GM23338 (cell line): ENCODE results near the gene PYGB. TPM values are rescaled to one million over a fixed set of nuclear protein-coding genes. Genes with fewer than 3 reads are reported as not detected.

Experiments
- ATAC-seq: fragments of 200-7000 bp; cut with Tn5 transposase; 3 replicates; pipeline ENCODE4 v1.9.1; 2020
- DNase-seq: peaks from one replicate; pipeline ENCODE4 v3.0.0-alpha.2; 2015; ENCODE audit warnings: low spot score
- H2AFZ ChIP-seq: fragments of 200-600 bp; sonication (generic); 2 replicates; pipeline ENCODE4 v1.8.0; 2016; ENCODE audit warnings: antibody characterized with exemption, mild to moderate bottlenecking, moderate library complexity
- H3F3A ChIP-seq: fragments of 200-600 bp; sonication (generic); replicated peaks from 2 replicates; pipeline ENCODE4 v1.8.0; 2017; ENCODE audit warnings: antibody characterized with exemption, mixed run types, low read depth
- H3K27ac ChIP-seq: fragments of 200-600 bp; sonication (generic); 2 replicates; pipeline ENCODE4 v1.6.1; 2016; ENCODE audit warnings: low read depth
- H3K27me3 ChIP-seq: fragments of 200-600 bp; sonication (generic); 2 replicates; pipeline ENCODE4 v1.8.0; 2016; ENCODE audit warnings: mild to moderate bottlenecking, mixed run types, moderate library complexity; ENCODE audit not compliant: insufficient read depth
- H3K36me3 ChIP-seq: fragments of 200-600 bp; sonication (generic); 2 replicates; pipeline ENCODE4 v1.8.0; 2016; ENCODE audit warnings: mild to moderate bottlenecking; ENCODE audit not compliant: insufficient read depth
- H3K4me1 ChIP-seq: fragments of 200-600 bp; sonication (generic); 2 replicates; pipeline ENCODE4 v1.8.0; 2016; ENCODE audit warnings: mild to moderate bottlenecking, moderate library complexity; ENCODE audit not compliant: insufficient read depth
- H3K4me2 ChIP-seq: fragments of 200-600 bp; sonication (generic); 2 replicates; pipeline ENCODE4 v1.7.1; 2017; ENCODE audit warnings: mixed run types
- H3K4me3 ChIP-seq: fragments of 200-600 bp; sonication (generic); 2 replicates; pipeline ENCODE4 v1.6.1; 2016; ENCODE audit warnings: mixed run types
- H3K79me2 ChIP-seq: fragments of 200-600 bp; sonication (generic); replicated peaks from 2 replicates; pipeline ENCODE4 v1.8.0; 2017; ENCODE audit warnings: mild to moderate bottlenecking; ENCODE audit not compliant: insufficient read depth
- H3K9me2 ChIP-seq: fragments of 200-600 bp; sonication (generic); 2 replicates; pipeline ENCODE4 v1.8.0; 2017; ENCODE audit not compliant: insufficient read depth
- H4K20me1 ChIP-seq: fragments of 200-600 bp; sonication (generic); replicated peaks from 2 replicates; pipeline ENCODE4 v1.8.0; 2017; ENCODE audit warnings: mild to moderate bottlenecking; ENCODE audit not compliant: insufficient read depth
- H3K27ac Mint-ChIP-seq: 2 replicates; pipeline ENCODE4 v1.8.0; 2020; ENCODE audit warnings: inconsistent platforms, mild to moderate bottlenecking, moderate library complexity, mixed read lengths
- H3K27me3 Mint-ChIP-seq: 3 replicates; pipeline ENCODE4 v1.8.0; 2022; ENCODE audit warnings: low read depth, mild to moderate bottlenecking, moderate library complexity, mixed read lengths, inconsistent platforms; ENCODE audit not compliant: insufficient read depth, poor library complexity
- H3K36me3 Mint-ChIP-seq: 3 replicates; pipeline ENCODE4 v1.8.0; 2021; ENCODE audit warnings: low read depth, mild to moderate bottlenecking, inconsistent platforms, moderate library complexity, mixed read lengths
- H3K4me1 Mint-ChIP-seq: 3 replicates; pipeline ENCODE4 v1.8.0; 2020; ENCODE audit warnings: mild to moderate bottlenecking, inconsistent platforms, mixed read lengths
- H3K4me3 Mint-ChIP-seq: 3 replicates; pipeline ENCODE4 v1.8.0; 2021; ENCODE audit warnings: moderate library complexity, mild to moderate bottlenecking, inconsistent platforms, mixed read lengths
- H3K9me3 Mint-ChIP-seq: 3 replicates; pipeline ENCODE4 v1.8.0; 2020; ENCODE audit warnings: moderate library complexity, mild to moderate bottlenecking, inconsistent platforms, mixed read lengths
- CREB1 ChIP-seq: fragments of 250-450 bp; sonication (Bioruptor Pico); IDR thresholded peaks from 2 replicates; pipeline ENCODE4 v1.5.0; 2020; ENCODE audit warnings: low read depth, mild to moderate bottlenecking, moderate library complexity
- EZH2 ChIP-seq: fragments of 200-600 bp; sonication (generic); IDR thresholded peaks from one replicate; pipeline ENCODE4 v1.8.0; 2017; ENCODE audit warnings: antibody characterized with exemption, mild to moderate bottlenecking, low read depth; ENCODE audit not compliant: unreplicated experiment
- EZH2phosphoT487 ChIP-seq: fragments of 200-600 bp; sonication (generic); IDR thresholded peaks from one replicate; pipeline ENCODE4 v1.8.1; 2018; ENCODE audit warnings: antibody characterized with exemption; ENCODE audit not compliant: unreplicated experiment
- JUNB ChIP-seq: IDR thresholded peaks from one replicate; pipeline ENCODE4 v1.6.1; 2016; ENCODE audit warnings: antibody characterized with exemption; ENCODE audit not compliant: unreplicated experiment
- NANOG ChIP-seq: IDR thresholded peaks from 2 replicates; pipeline ENCODE4 v1.6.1; 2016; ENCODE audit warnings: antibody characterized with exemption, borderline replicate concordance
- POLR2AphosphoS5 ChIP-seq: IDR thresholded peaks from 2 replicates; pipeline ENCODE4 v1.6.1; 2016; ENCODE audit warnings: antibody characterized with exemption, low read depth
- STAT1 ChIP-seq: IDR thresholded peaks from one replicate; pipeline ENCODE4 v1.6.1; 2016; ENCODE audit warnings: antibody characterized with exemption; ENCODE audit not compliant: unreplicated experiment
- ZNF114 ChIP-seq: fragments of 250-450 bp; sonication (Bioruptor Pico); IDR thresholded peaks from 2 replicates; pipeline ENCODE4 v1.5.0; 2020; ENCODE audit warnings: mild to moderate bottlenecking, moderate library complexity
- ZNF331 ChIP-seq: fragments of 250-450 bp; sonication (Bioruptor Pico); IDR thresholded peaks from 2 replicates; pipeline ENCODE4 v1.5.0; 2020; ENCODE audit warnings: low read depth, mild to moderate bottlenecking, moderate library complexity
- polyA plus RNA-seq: library from polyadenylated mRNA; unstranded; fragments of >200 nt; fragmentation: Nextera tagmentation; extraction: Ambion mirVana; gene quantifications from 2 replicates; pipeline ENCODE4 v1.2.1, GENCODE V29; 2016
- total RNA-seq: library from RNA; depleted of rRNA; stranded (reverse); fragments of >200 nt; shearing (Covaris generic); gene quantifications from 2 replicates; pipeline ENCODE4 v1.2.3, GENCODE V29; 2014
- TF ChIP-seq, protein P1 (sequence below), 2 experiments: fragments of 200-600 bp in 1 of 2; sonication (generic) in 1 of 2; conservative IDR thresholded peaks; 2 replicates each; pipeline versions ENCODE4 v1.5.1 to v1.6.1; 2016 to 2017; ENCODE audit warnings: antibody characterized with exemption in 2 of 2, low read depth in 2 of 2, mild to moderate bottlenecking in 2 of 2, moderate library complexity in 1 of 2
- TF ChIP-seq, protein P2 (sequence below): fragments of 250-450 bp; sonication (Bioruptor Pico); IDR thresholded peaks from 2 replicates; pipeline ENCODE4 v1.5.0; 2020; ENCODE audit warnings: mild to moderate bottlenecking, moderate library complexity
- TF ChIP-seq, protein P3 (sequence below): IDR thresholded peaks from 2 replicates; pipeline ENCODE4 v1.6.1; 2016; ENCODE audit warnings: antibody characterized with exemption
- TF ChIP-seq, protein P4 (sequence below): IDR thresholded peaks from one replicate; pipeline ENCODE4 v1.6.1; 2018; ENCODE audit warnings: antibody characterized with exemption; ENCODE audit not compliant: unreplicated experiment

The PYGB gene
- total and polyA plus RNA-seq, 2 experiments from 2014 or later: 15.6 to 64.0 TPM

DNA sequence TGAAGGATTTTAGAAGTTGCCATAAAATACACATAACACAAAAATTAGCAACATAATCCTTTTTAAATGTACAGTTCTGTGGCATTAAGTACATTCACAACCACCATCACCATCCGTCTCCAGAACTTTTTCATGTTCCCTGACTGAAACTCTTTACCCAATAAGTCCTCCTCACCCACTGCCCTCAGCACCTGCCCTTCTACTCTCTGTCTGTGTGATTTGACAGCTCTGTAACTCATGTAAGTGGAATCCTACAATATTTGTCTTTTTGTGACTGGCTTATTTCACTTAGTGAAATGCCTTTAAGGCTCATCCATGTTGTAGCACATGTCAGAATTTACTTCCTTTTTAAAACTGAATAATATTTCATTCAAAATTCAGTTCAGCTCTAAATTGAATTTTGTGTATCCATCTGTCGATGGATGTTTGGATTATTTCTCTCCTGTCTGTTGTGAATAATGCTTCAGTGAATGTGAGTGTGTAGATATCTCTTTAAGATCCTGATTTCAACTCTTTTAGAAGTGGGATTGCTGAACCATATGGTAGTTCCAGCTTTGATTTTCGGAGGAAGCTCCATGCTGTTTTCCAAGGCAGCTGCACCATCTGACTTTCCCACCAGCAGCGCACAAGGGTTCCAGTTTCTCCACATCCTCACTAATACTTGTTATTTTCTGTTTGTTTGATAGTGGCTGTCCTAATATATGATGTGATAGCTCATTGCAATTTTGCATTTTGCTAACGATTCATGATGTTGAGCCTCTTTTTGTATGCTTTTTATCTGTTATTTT lies 48.2 kb upstream of the PYGB start:
- DNase-seq: no peak
- Histone ChIP-seq H3K36me3 (no peaks in the 10 kb centered on the region), H3K27me3 (peaks cover 10% of the 10 kb centered on the region), H3F3A (0 out of 2 replicates have a peak, but pooled peaks cover 2% of the 10 kb centered on the region), H2AFZ (no peak overlapping the region), H3K9me2 (no peaks in the 10 kb centered on the region), H3K4me3 (no peak overlapping the region), H3K27ac (no peak overlapping the region), H3K4me1 (peaks cover 15% of the 10 kb centered on the region), H3K79me2 (peaks cover 70% of the 10 kb centered on the region), H4K20me1 (peaks cover 36% of the 10 kb centered on the region), H3K4me2 (no peak overlapping the region; the same call in 1 of the 2 replicates)
- Mint-ChIP-seq H3K4me1 (peaks cover 30% of the 10 kb centered on the region), H3K36me3 (no peaks in the 10 kb centered on the region), H3K27ac (no peak overlapping the region), H3K27me3 (peaks cover 4% of the 10 kb centered on the region), H3K9me3 (no peaks in the 10 kb centered on the region), H3K4me3 (no peak overlapping the region)
- TF ChIP-seq NANOG (no peak), POLR2AphosphoS5 (no peak), ZNF114 (CRISPR knock-in tag) (no peak), STAT1 (no peak), EZH2 (no peak), EZH2phosphoT487 (no peak), CREB1 (CRISPR knock-in tag) (no peak), ZNF331 (CRISPR knock-in tag) (no peak), JUNB (no peak)
- TF ChIP-seq, protein P1, sequence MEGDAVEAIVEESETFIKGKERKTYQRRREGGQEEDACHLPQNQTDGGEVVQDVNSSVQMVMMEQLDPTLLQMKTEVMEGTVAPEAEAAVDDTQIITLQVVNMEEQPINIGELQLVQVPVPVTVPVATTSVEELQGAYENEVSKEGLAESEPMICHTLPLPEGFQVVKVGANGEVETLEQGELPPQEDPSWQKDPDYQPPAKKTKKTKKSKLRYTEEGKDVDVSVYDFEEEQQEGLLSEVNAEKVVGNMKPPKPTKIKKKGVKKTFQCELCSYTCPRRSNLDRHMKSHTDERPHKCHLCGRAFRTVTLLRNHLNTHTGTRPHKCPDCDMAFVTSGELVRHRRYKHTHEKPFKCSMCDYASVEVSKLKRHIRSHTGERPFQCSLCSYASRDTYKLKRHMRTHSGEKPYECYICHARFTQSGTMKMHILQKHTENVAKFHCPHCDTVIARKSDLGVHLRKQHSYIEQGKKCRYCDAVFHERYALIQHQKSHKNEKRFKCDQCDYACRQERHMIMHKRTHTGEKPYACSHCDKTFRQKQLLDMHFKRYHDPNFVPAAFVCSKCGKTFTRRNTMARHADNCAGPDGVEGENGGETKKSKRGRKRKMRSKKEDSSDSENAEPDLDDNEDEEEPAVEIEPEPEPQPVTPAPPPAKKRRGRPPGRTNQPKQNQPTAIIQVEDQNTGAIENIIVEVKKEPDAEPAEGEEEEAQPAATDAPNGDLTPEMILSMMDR (conservative IDR thresholded peaks at IDR 0.05; ENCODE audit: low read depth in 2 of 2): no peak
- TF ChIP-seq, protein P2, sequence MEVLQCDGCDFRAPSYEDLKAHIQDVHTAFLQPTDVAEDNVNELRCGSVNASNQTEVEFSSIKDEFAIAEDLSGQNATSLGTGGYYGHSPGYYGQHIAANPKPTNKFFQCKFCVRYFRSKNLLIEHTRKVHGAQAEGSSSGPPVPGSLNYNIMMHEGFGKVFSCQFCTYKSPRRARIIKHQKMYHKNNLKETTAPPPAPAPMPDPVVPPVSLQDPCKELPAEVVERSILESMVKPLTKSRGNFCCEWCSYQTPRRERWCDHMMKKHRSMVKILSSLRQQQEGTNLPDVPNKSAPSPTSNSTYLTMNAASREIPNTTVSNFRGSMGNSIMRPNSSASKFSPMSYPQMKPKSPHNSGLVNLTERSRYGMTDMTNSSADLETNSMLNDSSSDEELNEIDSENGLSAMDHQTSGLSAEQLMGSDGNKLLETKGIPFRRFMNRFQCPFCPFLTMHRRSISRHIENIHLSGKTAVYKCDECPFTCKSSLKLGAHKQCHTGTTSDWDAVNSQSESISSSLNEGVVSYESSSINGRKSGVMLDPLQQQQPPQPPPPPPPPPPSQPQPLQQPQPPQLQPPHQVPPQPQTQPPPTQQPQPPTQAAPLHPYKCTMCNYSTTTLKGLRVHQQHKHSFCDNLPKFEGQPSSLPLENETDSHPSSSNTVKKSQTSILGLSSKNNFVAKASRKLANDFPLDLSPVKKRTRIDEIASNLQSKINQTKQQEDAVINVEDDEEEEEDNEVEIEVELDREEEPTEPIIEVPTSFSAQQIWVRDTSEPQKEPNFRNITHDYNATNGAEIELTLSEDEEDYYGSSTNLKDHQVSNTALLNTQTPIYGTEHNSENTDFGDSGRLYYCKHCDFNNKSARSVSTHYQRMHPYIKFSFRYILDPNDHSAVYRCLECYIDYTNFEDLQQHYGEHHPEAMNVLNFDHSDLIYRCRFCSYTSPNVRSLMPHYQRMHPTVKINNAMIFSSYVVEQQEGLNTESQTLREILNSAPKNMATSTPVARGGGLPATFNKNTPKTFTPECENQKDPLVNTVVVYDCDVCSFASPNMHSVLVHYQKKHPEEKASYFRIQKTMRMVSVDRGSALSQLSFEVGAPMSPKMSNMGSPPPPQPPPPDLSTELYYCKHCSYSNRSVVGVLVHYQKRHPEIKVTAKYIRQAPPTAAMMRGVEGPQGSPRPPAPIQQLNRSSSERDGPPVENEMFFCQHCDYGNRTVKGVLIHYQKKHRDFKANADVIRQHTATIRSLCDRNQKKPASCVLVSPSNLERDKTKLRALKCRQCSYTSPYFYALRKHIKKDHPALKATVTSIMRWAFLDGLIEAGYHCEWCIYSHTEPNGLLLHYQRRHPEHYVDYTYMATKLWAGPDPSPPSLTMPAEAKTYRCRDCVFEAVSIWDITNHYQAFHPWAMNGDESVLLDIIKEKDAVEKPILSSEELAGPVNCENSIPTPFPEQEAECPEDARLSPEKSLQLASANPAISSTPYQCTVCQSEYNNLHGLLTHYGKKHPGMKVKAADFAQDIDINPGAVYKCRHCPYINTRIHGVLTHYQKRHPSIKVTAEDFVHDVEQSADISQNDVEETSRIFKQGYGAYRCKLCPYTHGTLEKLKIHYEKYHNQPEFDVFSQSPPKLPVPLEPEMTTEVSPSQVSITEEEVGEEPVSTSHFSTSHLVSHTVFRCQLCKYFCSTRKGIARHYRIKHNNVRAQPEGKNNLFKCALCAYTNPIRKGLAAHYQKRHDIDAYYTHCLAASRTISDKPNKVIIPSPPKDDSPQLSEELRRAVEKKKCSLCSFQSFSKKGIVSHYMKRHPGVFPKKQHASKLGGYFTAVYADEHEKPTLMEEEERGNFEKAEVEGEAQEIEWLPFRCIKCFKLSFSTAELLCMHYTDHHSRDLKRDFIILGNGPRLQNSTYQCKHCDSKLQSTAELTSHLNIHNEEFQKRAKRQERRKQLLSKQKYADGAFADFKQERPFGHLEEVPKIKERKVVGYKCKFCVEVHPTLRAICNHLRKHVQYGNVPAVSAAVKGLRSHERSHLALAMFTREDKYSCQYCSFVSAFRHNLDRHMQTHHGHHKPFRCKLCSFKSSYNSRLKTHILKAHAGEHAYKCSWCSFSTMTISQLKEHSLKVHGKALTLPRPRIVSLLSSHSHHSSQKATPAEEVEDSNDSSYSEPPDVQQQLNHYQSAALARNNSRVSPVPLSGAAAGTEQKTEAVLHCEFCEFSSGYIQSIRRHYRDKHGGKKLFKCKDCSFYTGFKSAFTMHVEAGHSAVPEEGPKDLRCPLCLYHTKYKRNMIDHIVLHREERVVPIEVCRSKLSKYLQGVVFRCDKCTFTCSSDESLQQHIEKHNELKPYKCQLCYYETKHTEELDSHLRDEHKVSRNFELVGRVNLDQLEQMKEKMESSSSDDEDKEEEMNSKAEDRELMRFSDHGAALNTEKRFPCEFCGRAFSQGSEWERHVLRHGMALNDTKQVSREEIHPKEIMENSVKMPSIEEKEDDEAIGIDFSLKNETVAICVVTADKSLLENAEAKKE (CRISPR knock-in tag): no peak
- TF ChIP-seq, protein P3, sequence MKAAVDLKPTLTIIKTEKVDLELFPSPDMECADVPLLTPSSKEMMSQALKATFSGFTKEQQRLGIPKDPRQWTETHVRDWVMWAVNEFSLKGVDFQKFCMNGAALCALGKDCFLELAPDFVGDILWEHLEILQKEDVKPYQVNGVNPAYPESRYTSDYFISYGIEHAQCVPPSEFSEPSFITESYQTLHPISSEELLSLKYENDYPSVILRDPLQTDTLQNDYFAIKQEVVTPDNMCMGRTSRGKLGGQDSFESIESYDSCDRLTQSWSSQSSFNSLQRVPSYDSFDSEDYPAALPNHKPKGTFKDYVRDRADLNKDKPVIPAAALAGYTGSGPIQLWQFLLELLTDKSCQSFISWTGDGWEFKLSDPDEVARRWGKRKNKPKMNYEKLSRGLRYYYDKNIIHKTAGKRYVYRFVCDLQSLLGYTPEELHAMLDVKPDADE: no peak
- TF ChIP-seq, protein P4, sequence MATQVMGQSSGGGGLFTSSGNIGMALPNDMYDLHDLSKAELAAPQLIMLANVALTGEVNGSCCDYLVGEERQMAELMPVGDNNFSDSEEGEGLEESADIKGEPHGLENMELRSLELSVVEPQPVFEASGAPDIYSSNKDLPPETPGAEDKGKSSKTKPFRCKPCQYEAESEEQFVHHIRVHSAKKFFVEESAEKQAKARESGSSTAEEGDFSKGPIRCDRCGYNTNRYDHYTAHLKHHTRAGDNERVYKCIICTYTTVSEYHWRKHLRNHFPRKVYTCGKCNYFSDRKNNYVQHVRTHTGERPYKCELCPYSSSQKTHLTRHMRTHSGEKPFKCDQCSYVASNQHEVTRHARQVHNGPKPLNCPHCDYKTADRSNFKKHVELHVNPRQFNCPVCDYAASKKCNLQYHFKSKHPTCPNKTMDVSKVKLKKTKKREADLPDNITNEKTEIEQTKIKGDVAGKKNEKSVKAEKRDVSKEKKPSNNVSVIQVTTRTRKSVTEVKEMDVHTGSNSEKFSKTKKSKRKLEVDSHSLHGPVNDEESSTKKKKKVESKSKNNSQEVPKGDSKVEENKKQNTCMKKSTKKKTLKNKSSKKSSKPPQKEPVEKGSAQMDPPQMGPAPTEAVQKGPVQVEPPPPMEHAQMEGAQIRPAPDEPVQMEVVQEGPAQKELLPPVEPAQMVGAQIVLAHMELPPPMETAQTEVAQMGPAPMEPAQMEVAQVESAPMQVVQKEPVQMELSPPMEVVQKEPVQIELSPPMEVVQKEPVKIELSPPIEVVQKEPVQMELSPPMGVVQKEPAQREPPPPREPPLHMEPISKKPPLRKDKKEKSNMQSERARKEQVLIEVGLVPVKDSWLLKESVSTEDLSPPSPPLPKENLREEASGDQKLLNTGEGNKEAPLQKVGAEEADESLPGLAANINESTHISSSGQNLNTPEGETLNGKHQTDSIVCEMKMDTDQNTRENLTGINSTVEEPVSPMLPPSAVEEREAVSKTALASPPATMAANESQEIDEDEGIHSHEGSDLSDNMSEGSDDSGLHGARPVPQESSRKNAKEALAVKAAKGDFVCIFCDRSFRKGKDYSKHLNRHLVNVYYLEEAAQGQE: no peak
- no peak for ATAC-seq
